Psoas muscle (tissue), 8 donors: Measurements from ENCODE around the gene DPY19L2. TPM values are rescaled to one million over a fixed set of nuclear protein-coding genes. Genes with fewer than 3 reads are reported as not detected.
"Not testable (repeated sequence)": the region's sequence is repeated elsewhere in the genome, so short reads cannot be mapped to it uniquely, and the experiment has no call there.

ENCODE experiments used
- ATAC-seq, 4 donors: fragments of 200-7000 bp; cut with Tn5 transposase; one replicate each; pipeline ENCODE4 v1.9.1; 2020; ENCODE audit warnings: moderate library complexity in 3 of 4, mild to moderate bottlenecking in 2 of 4
- DNase-seq, 2 donors: peaks; one replicate each; pipeline ENCODE4 v3.0.0-alpha.2; 2020
- H3K27ac ChIP-seq: fragments of 200-600 bp; one replicate; pipeline ENCODE4 v1.8.0; 2022
- H3K27me3 ChIP-seq, 3 donors: fragments of 200-600 bp in 1 of 3; one replicate each; pipeline versions ENCODE4 v1.6.1 to v1.8.0; 2013 to 2022; ENCODE audit warnings: low read length in 2 of 3, mild to moderate bottlenecking in 2 of 3, moderate library complexity in 1 of 3; ENCODE audit not compliant: insufficient read depth in 3 of 3
- H3K36me3 ChIP-seq, 2 donors: fragments of 200-600 bp in 1 of 2; one replicate each; pipeline versions ENCODE4 v1.6.1 to v1.8.0; 2013 to 2022; ENCODE audit warnings: low read depth in 1 of 2, mild to moderate bottlenecking in 1 of 2, moderate library complexity in 1 of 2; ENCODE audit not compliant: insufficient read depth in 1 of 2
- H3K4me1 ChIP-seq: fragments of 200-600 bp; one replicate; pipeline ENCODE4 v1.8.0; 2022
- H3K4me3 ChIP-seq: fragments of 200-600 bp; one replicate; pipeline ENCODE4 v1.8.0; 2022; ENCODE audit warnings: mild to moderate bottlenecking
- H3K9me3 ChIP-seq: fragments of 200-600 bp; one replicate; pipeline ENCODE4 v1.8.0; 2022
- WGBS, 3 donors: extraction: QIAGEN DNeasy Blood & Tissue Kit; methylation state at CpG; one replicate each; pipeline versions ENCODE4 v1.1.6 to v1.1.7; 2013; 5-methylcytosine and 5-hydroxymethylcytosine counted together
- intact Hi-C, 2 donors: fragments of 100-400 bp; cut with DNase I; formaldehyde crosslinking; loops; one replicate each; pipeline versions ENCODE4 v1.11.0 to v1.14.2; 2022
- polyA plus RNA-seq, 3 donors: library from polyadenylated mRNA; stranded (reverse); fragments of 200-250 nt; gene quantifications; one replicate each; pipeline ENCODE4 v1.2.3, GENCODE V29; 2013
- total RNA-seq, 4 donors: library from RNA; stranded (reverse); fragmentation: NEBNext Ultra II Directional in 2 of 4; extraction: Animal tissue kit (Norgen Biotek cat#: 25700) in 2 of 4; gene quantifications; one replicate each; pipeline versions ENCODE4 v1.2.1 to v1.2.4, GENCODE V29; 2021 to 2023
- TF ChIP-seq, protein P1 (sequence below): fragments of 200-600 bp; IDR thresholded peaks from one replicate; pipeline ENCODE4 v1.8.0; 2022; ENCODE audit warnings: antibody characterized with exemption
- donor health status: healthy with polysubstance abuse.
- donor health status: DM: no; HTN: no; CAD: no; lungs with moderate emphysema.
- donor health status: Bipolar disorder and iron deficiency.
- donor health status: healthy.
- donor health status: DM: yes; HTN: yes; CAD: no.
- donor health status: DM: no; HTN: no; CAD: no.
- donor health status: DM: no; HTN: no; CAD: no.
- donor health status: DM: yes; HTN: yes; CAD: no.

The DPY19L2 gene
- total and polyA plus RNA-seq, 7 donors, result 0.32 to 2.0 (median 0.52) TPM

DNA sequence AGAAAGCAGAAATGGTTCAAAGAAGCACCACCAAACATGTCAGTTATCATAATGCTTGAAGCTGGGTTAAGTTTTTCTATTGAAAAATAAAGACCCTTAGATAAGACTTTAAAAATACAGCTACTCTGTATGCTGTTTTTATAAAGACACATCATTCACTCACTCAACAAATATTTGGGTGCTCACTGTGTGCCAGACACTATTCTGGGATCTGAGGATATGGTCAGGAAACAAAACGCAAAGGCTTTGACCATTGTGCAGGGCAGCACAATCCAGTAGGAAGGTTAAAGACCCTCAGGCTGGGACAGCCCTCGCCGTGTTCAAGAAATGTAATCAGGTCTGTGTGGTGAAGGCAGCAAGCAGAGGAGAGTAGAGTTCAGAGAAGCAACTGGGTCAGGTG is 38.0 kb upstream of the DPY19L2 start:
- ATAC-seq, result no peak
- WGBS, 3 donors, result 85 to 91% (median 86%) methylated on average over 3 of the region's 3 CpGs
- intact Hi-C loops, result no loop called here

DNA sequence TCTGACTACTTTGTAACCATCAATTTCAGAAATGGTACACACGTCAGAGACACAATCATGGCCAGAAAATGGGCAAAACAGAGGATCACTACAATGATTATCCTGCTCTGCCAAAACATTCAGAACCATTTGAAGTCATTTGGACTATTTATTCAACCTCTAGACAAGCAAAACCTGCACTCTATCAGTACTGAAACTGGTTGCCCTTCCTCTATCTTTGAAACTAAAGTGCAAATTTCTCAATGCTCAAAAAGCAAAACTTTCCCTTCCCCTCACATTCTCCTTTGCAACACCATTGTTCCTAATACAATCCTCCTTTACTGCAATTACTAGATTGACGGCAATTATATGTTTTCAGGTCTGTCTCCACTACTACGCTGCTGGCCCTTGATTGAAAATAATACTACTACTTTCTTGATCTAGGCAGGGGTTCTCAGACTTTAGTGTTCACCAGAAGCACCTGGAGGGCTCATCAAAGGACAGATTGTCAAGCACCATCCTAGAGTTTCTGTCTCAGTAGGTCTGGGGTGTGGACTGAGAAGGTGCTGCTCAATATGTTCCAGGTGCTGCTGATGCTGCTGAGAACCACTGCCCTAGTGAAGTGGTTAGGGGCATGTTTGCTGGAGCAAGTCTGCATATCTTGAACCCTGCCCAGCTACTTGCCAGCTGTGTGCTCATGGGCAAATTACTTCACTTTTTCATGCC is 31.5 kb upstream of the DPY19L2 start:
- H3K9me3 ChIP-seq, DNase-seq, intact Hi-C loops, H3K4me3 ChIP-seq, H3K36me3 ChIP-seq, ATAC-seq, H3K27ac ChIP-seq, H3K4me1 ChIP-seq, H3K27me3 ChIP-seq: not testable (repeated sequence)
- WGBS, 3 donors, result 82 to 83% (median 82%) methylated on average over 3 of the region's 3 CpGs

More for the DNA sequence above, 38.0 kb upstream of the DPY19L2 start:
- no peak overlapping the region for H3K4me3 ChIP-seq
- H3K36me3 ChIP-seq, result no peaks in the 10 kb centered on the region
- H3K9me3 ChIP-seq, result no peaks in the 10 kb centered on the region
- no peaks in the 10 kb centered on the region for H3K27me3 ChIP-seq
- H3K4me1 ChIP-seq, result no peaks in the 10 kb centered on the region
- TF ChIP-seq, protein P1, sequence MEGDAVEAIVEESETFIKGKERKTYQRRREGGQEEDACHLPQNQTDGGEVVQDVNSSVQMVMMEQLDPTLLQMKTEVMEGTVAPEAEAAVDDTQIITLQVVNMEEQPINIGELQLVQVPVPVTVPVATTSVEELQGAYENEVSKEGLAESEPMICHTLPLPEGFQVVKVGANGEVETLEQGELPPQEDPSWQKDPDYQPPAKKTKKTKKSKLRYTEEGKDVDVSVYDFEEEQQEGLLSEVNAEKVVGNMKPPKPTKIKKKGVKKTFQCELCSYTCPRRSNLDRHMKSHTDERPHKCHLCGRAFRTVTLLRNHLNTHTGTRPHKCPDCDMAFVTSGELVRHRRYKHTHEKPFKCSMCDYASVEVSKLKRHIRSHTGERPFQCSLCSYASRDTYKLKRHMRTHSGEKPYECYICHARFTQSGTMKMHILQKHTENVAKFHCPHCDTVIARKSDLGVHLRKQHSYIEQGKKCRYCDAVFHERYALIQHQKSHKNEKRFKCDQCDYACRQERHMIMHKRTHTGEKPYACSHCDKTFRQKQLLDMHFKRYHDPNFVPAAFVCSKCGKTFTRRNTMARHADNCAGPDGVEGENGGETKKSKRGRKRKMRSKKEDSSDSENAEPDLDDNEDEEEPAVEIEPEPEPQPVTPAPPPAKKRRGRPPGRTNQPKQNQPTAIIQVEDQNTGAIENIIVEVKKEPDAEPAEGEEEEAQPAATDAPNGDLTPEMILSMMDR, result no peak
- no peak for DNase-seq
- H3K27ac ChIP-seq, result no peak overlapping the region

DNA sequence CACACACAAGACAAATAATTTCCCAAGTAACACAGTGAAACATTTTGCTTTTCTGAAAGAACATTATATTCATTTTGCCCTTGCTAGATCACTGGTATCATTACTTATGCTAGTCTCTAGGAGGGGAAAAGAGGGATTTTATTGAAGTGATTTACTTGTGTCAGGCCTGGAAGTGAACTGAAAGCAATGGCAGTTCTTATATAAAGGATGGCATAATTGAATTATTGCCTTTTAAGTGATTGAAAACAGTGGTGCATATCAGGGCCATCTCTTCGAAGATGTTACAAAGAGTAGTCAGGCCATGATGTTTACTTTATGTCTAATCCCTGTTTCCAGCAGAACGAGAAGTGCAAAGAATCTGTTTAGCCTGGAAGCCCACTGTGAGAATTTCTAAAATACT is 30.7 kb upstream of the DPY19L2 start:
- intact Hi-C loops, H3K27ac ChIP-seq, H3K4me1 ChIP-seq, DNase-seq, H3K4me3 ChIP-seq, H3K27me3 ChIP-seq, H3K36me3 ChIP-seq, ATAC-seq, H3K9me3 ChIP-seq: not testable (repeated sequence)
- WGBS, 3 donors, result 71 to 90% (median 88%) methylated on average over 1 of the region's 2 CpGs

DNA sequence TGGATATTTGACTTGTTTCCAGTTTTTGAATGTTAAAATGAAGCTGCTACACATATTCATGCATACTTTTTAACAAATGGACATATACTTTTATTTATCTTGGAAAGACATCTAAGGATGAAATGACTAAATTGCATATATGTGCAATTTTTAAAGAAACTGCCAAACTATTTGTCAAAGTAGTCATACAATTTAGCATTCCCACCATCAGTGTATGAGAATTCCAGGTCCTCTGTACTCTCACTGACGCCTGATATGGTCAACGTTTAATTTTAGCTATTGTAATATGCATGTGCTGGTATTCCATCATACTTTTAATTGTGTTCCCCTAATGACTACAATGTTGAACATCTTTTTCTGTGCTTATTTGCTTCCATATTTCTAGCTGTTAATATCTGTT is 22.5 kb upstream of the DPY19L2 start:
- H3K4me3 ChIP-seq, H3K4me1 ChIP-seq, intact Hi-C loops, ATAC-seq, H3K27me3 ChIP-seq, H3K36me3 ChIP-seq, H3K9me3 ChIP-seq, H3K27ac ChIP-seq, DNase-seq: not testable (repeated sequence)
- 66 to 70% (median 69%) methylated on average over 2 of the region's 2 CpGs for WGBS, 3 donors

DNA sequence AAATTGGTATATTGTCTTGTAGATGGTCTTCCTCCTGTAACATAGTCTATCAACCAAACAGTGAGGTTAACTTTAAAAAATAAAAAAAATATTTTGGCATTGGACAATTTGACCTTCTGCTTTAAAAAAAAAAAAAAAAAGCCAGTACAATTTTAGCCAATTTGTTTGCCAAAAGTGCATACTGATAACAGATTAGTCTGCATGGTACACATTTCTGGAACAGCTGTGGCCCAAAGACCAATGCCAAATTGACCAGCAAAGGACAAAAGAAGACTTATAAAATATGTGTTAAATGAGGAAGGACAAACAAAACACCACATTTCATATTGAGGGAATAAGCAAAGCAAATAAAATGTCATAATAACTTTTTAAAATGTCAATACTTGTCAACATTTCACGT is 20.8 kb upstream of the DPY19L2 start:
- ATAC-seq, H3K4me1 ChIP-seq, DNase-seq, intact Hi-C loops, H3K9me3 ChIP-seq, H3K27me3 ChIP-seq, H3K36me3 ChIP-seq, H3K27ac ChIP-seq, H3K4me3 ChIP-seq: not testable (repeated sequence)
- WGBS, 3 donors, result 61 to 76% (median 63%) methylated on average over 1 of the region's 1 CpG

DNA sequence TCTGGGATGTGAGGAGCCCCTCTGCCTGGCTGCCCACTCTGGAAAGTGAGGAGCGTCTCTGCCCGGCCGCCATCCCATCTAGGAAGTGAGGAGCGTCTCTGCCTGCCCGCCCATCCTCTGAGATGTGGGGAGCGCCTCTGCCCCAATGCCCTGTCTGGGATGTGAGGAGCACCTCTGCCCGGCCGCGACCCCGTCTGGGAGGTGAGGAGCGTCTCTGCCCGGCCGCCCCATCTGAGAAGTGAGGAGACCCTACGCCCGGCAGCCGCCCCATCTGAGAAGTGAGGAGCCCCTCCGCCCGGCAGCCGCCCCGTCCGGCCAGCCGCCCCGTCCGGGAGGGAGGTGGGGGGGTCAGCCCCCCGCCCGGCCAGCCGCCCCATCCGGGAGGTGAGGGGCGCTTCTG is 18.3 kb upstream of the DPY19L2 start:
- H3K4me3 ChIP-seq, H3K27ac ChIP-seq, H3K36me3 ChIP-seq, H3K4me1 ChIP-seq, ATAC-seq, intact Hi-C loops, H3K27me3 ChIP-seq, DNase-seq, H3K9me3 ChIP-seq: not testable (repeated sequence)
- 92 to 98% (median 97%) methylated on average over 6 to 24 of the region's 29 CpGs for WGBS, 3 donors

DNA sequence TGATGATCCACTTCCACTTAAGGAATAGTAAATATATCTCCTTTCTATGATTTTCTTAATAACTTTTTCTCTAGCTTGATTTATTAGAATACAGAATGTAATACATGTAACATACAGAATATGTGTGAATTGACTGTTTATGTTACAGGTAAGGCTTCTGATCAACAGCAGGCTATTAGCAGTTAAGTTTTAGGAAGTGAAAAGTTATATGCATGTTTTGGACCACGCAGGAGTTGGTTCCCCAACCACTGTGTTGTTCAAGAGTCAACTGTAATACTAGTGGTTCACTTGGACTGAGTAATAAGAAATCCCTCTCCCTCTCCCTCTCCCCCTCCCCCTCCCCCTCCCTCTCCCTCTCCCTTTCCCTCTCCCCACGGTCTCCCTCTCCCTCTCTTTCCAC is 17.5 kb upstream of the DPY19L2 start:
- intact Hi-C loops, H3K36me3 ChIP-seq, H3K4me3 ChIP-seq, ATAC-seq, H3K9me3 ChIP-seq, H3K27ac ChIP-seq, H3K4me1 ChIP-seq, DNase-seq, H3K27me3 ChIP-seq: not testable (repeated sequence)
- WGBS, 3 donors, result 72 to 95% (median 83%) methylated on average over 1 to 2 of the region's 2 CpGs

DNA sequence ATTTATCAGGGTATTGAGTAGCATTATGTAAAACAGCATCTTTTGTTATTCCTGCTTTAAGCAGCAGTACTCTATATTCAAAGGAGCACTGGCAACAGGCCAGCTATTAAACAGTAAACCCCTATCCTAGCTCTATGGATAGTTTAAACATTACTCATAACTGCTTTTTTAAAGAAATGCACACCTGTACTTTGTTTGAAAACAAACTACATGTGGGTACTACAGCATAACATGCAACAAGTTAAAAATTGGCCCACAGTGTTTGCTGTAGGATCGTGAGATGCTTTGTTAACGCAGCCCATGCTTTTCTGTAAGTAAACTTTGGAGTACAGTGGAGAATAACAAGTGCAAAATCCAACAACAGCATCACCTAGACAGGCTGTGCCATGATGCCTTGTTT is 14.3 kb upstream of the DPY19L2 start:
- intact Hi-C loops, result not testable (repeated sequence)

DNA sequence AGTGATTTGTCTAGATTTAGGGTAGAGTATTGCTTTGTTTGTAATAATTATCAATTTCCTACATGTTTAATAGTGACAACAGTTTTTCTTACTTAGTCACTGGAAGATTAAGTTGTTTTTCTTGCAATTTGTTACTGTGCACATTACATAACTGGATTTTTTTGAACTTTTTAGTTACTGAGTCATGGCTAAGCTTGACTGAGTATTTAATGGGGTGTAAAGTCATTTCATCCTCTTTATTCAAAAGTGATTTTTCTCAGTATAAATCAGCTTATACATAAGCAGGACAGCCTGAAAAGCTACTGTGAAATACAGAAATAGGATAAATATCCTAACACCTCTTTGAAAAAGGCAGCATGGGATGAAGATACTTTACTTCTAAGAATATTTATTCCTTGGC is 12.5 kb upstream of the DPY19L2 start:
- DNase-seq, H3K4me3 ChIP-seq, ATAC-seq, H3K36me3 ChIP-seq, H3K9me3 ChIP-seq, intact Hi-C loops, H3K27ac ChIP-seq, H3K4me1 ChIP-seq, H3K27me3 ChIP-seq: not testable (repeated sequence)

More for the DNA sequence above, 14.3 kb upstream of the DPY19L2 start:
- H3K27me3 ChIP-seq, H3K27ac ChIP-seq, H3K4me1 ChIP-seq, H3K9me3 ChIP-seq, H3K4me3 ChIP-seq, DNase-seq, ATAC-seq, H3K36me3 ChIP-seq: not testable (repeated sequence)
- 77 to 90% (median 81%) methylated on average over 2 of the region's 2 CpGs for WGBS, 3 donors
